Activated T-cell treated with anti-CD3 and anti-CD28 coated beads, Interleukin-2, amount 50 U/mL, for 4 hours (primary cell): ENCODE results near the gene PLA2G3. TPM values are rescaled to one million over a fixed set of nuclear protein-coding genes. Genes with fewer than 3 reads are reported as not detected.
A peak's percentile ranks its signal among the peaks of the same experiment; 100 is the strongest.

ENCODE experiments used
- ATAC-seq, 2 donors: fragments of 200-7000 bp; cut with Tn5 transposase; one replicate each; pipeline ENCODE4 v1.10.0; 2021
- DNase-seq: peaks from one replicate; pipeline ENCODE4 v3.0.0-alpha.2; 2020
- H3K27me3 Mint-ChIP-seq: one replicate; pipeline ENCODE4 v1.8.0; 2021; ENCODE audit warnings: low read depth, mixed read lengths
- H3K36me3 Mint-ChIP-seq: one replicate; pipeline ENCODE4 v1.8.0; 2022; ENCODE audit warnings: mixed read lengths; ENCODE audit not compliant: insufficient read depth
- H3K4me1 Mint-ChIP-seq: one replicate; pipeline ENCODE4 v1.8.0; 2021; ENCODE audit warnings: low read depth, mixed read lengths
- H3K4me3 Mint-ChIP-seq: one replicate; pipeline ENCODE4 v1.8.0; 2021; ENCODE audit warnings: mild to moderate bottlenecking, moderate library complexity, mixed read lengths
- H3K9me3 Mint-ChIP-seq: one replicate; pipeline ENCODE4 v1.8.0; 2021; ENCODE audit warnings: mixed read lengths
- total RNA-seq, 3 donors: library from RNA; stranded (reverse); gene quantifications; one replicate each; pipeline ENCODE4 v1.2.1, GENCODE V29; 2021

The PLA2G3 gene
- total RNA-seq, 3 donors from 2014 or later, result not detected

- Mint-ChIP-seq H3K36me3 (peaks cover 4% of the 10 kb centered on the region), H3K9me3 (no peaks in the 10 kb centered on the region), H3K4me3 (peak overlapping the region; percentile 92), H3K27me3 (no peaks in the 10 kb centered on the region), H3K4me1 (peaks cover 31% of the 10 kb centered on the region)
- ATAC-seq (peak; percentile 47 to 51), DNase-seq (no peak)
Measured at GRCh38 chr22:31160328-31160978, 20.1 kb upstream of the PLA2G3 start.

DNA sequence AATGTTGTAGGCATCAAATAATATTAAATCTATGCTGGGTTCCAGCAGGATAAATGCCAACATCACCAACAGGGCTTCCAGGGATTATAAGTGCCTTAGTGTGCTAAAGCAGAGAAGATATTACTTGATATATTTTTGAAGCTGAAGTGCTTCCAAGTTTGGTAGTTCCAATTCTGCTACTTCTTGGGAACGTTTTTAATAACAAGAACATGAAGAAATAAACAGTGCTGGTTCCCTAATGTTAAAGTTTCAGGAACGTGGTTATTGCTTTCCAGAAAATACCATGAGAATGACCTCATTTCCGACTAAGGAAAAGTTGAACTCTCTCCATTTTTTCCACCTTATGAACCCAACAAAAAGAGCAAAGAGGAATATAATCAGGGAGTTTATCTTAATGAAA lies 15.1 kb upstream of the PLA2G3 start:
- H3K36me3 Mint-ChIP-seq, result no peaks in the 10 kb centered on the region
- ATAC-seq, result no peak
- peaks cover 3% of the 10 kb centered on the region for H3K27me3 Mint-ChIP-seq
- H3K9me3 Mint-ChIP-seq, result no peaks in the 10 kb centered on the region
- H3K4me3 Mint-ChIP-seq, result no peak overlapping the region
- peaks cover 3% of the 10 kb centered on the region for H3K4me1 Mint-ChIP-seq
- no peak for DNase-seq

- H3K4me1 Mint-ChIP-seq, result peaks cover 2% of the 10 kb centered on the region
- no peaks in the 10 kb centered on the region for H3K36me3 Mint-ChIP-seq
- ATAC-seq, result no peak
- peaks cover 5% of the 10 kb centered on the region for H3K27me3 Mint-ChIP-seq
- no peak for DNase-seq
- no peaks in the 10 kb centered on the region for H3K9me3 Mint-ChIP-seq
- H3K4me3 Mint-ChIP-seq, result no peak overlapping the region
Measured at GRCh38 chr22:31154975-31155374, 14.7 kb upstream of the PLA2G3 start.

DNA sequence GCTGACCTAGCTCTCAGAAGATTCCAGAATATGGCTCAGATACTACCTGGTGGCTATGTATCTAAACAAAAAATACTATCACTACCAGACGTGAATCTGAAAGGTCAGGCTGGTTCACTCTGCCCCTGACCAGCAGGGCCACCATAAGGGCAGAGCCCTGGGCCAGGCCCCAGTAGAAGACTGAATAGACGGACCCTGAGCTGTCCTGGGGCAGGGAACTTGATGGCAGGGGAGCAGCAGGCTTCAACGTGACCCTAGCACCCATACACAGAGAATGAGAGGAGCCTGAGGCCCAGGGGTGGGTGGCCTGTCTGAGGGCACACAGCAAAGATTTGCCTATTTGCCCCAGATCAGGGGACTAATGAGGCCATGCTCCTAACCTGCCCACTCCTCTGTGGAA lies 13.0 kb upstream of the PLA2G3 start:
- peaks cover 7% of the 10 kb centered on the region for H3K27me3 Mint-ChIP-seq
- H3K36me3 Mint-ChIP-seq, result no peaks in the 10 kb centered on the region
- DNase-seq (no peak), ATAC-seq (no peak)
- no peaks in the 10 kb centered on the region for H3K9me3 Mint-ChIP-seq
- no peaks in the 10 kb centered on the region for H3K4me1 Mint-ChIP-seq
- H3K4me3 Mint-ChIP-seq, result no peak overlapping the region

DNA sequence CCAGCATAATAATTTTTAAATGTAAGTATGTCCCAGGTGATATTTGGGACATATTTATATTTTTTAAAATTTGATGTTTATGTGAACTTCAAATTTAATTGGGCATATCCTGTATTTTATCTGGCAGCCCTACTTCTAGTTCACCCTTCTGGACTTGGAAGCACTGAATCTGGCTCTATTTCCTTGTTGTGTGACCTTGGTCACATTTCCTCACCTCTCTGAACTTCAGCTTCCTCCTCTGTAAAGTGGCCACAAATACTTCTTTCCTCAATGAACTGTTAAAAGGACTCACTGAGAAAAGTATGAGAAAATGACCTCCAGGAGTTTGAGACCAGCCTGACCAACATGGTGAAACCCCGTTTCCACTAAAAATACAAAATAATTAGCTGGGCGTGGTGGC lies 11.6 kb upstream of the PLA2G3 start:
- ATAC-seq, result no peak
- H3K4me1 Mint-ChIP-seq, result no peaks in the 10 kb centered on the region
- H3K36me3 Mint-ChIP-seq, result no peaks in the 10 kb centered on the region
- H3K4me3 Mint-ChIP-seq, result no peak overlapping the region
- H3K27me3 Mint-ChIP-seq, result peaks cover 7% of the 10 kb centered on the region
- H3K9me3 Mint-ChIP-seq, result no peaks in the 10 kb centered on the region
- DNase-seq, result no peak

DNA sequence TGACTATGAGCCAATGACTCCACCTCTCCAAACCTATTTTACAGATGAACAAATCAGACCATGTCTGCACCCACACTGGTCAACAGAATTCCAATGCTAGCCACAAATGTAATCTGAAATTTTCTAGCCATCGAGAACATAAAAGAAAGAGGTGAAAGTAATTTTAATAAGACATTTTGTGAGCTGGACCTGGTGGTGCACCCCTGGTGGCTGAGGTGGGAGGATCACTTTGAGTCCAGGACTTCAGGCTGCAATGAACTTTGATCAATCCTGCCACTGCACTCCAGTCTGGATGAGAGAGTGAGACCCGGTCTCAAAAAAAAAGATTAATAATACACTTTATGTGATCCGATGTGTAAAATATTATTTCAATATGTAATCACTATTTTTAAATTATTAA lies 10.3 kb upstream of the PLA2G3 start:
- DNase-seq (no peak), ATAC-seq (no peak)
- Mint-ChIP-seq H3K27me3 (peaks cover 7% of the 10 kb centered on the region), H3K4me1 (no peaks in the 10 kb centered on the region), H3K9me3 (no peaks in the 10 kb centered on the region), H3K4me3 (no peak overlapping the region), H3K36me3 (no peaks in the 10 kb centered on the region)

DNA sequence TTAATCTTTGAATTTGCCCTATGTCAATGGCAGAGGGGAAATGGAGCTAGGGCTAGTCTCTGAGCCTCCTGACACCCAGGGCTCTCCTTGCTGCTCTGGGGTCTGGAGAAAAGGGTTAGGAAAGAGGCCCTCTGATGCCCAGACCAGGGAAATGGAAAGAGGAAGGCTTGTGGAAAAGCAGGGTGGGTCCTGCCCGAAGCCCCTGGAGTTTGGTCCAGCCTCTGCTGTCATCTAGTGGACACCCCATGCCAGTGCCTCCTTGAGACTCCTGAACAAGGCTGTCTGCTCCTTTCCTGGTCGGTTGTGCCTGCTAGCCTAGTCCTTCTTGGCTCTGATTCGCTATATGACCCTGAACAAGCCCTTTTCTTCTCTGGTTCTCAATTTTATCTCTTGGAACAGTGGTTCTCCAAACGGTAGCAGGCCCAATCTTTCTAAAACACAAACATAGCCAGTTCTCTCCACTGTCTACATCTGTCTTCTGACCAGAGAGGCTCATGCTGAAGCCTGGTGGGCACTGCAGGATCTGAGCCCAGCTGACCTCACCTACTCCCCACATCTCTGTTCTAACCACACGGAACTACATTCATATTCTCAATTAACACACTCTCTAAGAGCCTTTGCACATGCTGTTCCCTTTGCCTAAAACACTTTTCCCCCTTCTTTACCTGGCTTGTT lies 8.8 kb upstream of the PLA2G3 start:
- no peak for DNase-seq
- H3K36me3 Mint-ChIP-seq, result no peaks in the 10 kb centered on the region
- peaks cover 4% of the 10 kb centered on the region for H3K9me3 Mint-ChIP-seq
- ATAC-seq, result peak; percentile 48 to 62
- no peak overlapping the region for H3K4me3 Mint-ChIP-seq
- H3K27me3 Mint-ChIP-seq, result peaks cover 7% of the 10 kb centered on the region
- no peaks in the 10 kb centered on the region for H3K4me1 Mint-ChIP-seq

- H3K9me3 Mint-ChIP-seq, result peaks cover 4% of the 10 kb centered on the region
- no peaks in the 10 kb centered on the region for H3K36me3 Mint-ChIP-seq
- DNase-seq, result no peak
- no peak overlapping the region for H3K4me3 Mint-ChIP-seq
- H3K4me1 Mint-ChIP-seq, result peaks cover 4% of the 10 kb centered on the region
- no peak for ATAC-seq
- H3K27me3 Mint-ChIP-seq, result peaks cover 7% of the 10 kb centered on the region
Measured at GRCh38 chr22:31148488-31148887, 8.2 kb upstream of the PLA2G3 start.

DNA sequence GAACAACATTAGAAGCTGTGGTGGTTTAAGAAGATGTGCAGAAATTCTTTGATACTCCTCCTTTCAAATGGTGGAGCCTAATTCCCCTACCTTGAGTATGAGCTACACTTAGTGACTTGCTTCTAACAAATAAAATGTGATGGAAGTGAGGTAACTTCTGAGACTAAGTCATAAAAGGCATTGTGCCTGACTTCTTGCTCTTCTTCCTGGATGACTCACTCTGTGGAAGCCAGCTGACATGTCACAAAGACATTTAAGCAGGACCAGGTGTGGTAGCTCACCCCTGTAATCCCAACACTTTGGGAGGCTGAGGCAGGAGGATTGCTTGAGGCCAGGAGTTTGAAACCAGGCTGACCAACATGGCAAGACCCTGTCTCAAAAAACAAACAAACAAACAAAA lies 3.9 kb upstream of the PLA2G3 start:
- H3K4me1 Mint-ChIP-seq, result peaks cover 4% of the 10 kb centered on the region

GRCh38 chr22:31143537-31143936 lies 3.2 kb upstream of the PLA2G3 start:
- ATAC-seq, result no peak
- Mint-ChIP-seq H3K9me3 (peaks cover 4% of the 10 kb centered on the region), H3K4me1 (peaks cover 4% of the 10 kb centered on the region), H3K36me3 (no peaks in the 10 kb centered on the region), H3K27me3 (peaks cover under 1% of the 10 kb centered on the region), H3K4me3 (no peak overlapping the region)
- DNase-seq, result no peak

More for the DNA sequence above, 3.9 kb upstream of the PLA2G3 start:
- no peak overlapping the region for H3K4me3 Mint-ChIP-seq
- no peak for DNase-seq
- ATAC-seq, result peak; percentile 62 to 65
- H3K36me3 Mint-ChIP-seq, result no peaks in the 10 kb centered on the region
- peaks cover 4% of the 10 kb centered on the region for H3K9me3 Mint-ChIP-seq
- no peaks in the 10 kb centered on the region for H3K27me3 Mint-ChIP-seq

DNA sequence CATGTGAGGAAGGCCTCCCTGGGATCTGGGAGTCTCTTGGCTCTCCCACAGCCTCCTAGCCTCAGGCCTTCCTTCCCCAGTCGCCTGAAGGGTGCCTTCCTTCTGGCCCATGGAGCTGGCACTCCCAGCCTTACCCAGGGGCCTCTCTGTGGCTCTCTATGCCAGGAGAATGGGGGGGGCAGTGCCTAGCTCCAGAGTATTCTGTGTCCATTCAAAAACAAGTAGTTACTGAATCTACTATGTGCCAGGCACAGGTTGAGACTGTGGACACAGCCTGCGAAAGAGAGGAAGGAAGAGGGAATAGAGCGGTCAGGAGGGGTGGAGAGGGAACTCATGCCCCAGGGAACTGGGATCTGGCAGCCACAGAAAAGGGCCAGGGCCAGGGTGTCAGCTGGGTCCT lies 2.7 kb upstream of the PLA2G3 start:
- Mint-ChIP-seq H3K9me3 (peaks cover 4% of the 10 kb centered on the region), H3K36me3 (no peaks in the 10 kb centered on the region)

GRCh38 chr22:31142285-31142684 lies 2.0 kb upstream of the PLA2G3 start:
- Mint-ChIP-seq H3K27me3 (peaks cover 2% of the 10 kb centered on the region), H3K9me3 (peaks cover 4% of the 10 kb centered on the region), H3K4me3 (no peak overlapping the region), H3K4me1 (peaks cover 4% of the 10 kb centered on the region), H3K36me3 (no peaks in the 10 kb centered on the region)
- ATAC-seq, result no peak
- DNase-seq, result no peak

More for the DNA sequence above, 2.7 kb upstream of the PLA2G3 start:
- no peak overlapping the region for H3K4me3 Mint-ChIP-seq
- no peak for DNase-seq
- peaks cover 4% of the 10 kb centered on the region for H3K4me1 Mint-ChIP-seq
- H3K27me3 Mint-ChIP-seq, result peaks cover 2% of the 10 kb centered on the region
- no peak for ATAC-seq

- Mint-ChIP-seq H3K4me1 (peaks cover 4% of the 10 kb centered on the region), H3K27me3 (peaks cover 5% of the 10 kb centered on the region), H3K9me3 (peaks cover 4% of the 10 kb centered on the region), H3K36me3 (no peaks in the 10 kb centered on the region), H3K4me3 (no peak overlapping the region)
- ATAC-seq (no peak), DNase-seq (no peak)
Measured at GRCh38 chr22:31141551-31141950, 1.2 kb upstream of the PLA2G3 start.

DNA sequence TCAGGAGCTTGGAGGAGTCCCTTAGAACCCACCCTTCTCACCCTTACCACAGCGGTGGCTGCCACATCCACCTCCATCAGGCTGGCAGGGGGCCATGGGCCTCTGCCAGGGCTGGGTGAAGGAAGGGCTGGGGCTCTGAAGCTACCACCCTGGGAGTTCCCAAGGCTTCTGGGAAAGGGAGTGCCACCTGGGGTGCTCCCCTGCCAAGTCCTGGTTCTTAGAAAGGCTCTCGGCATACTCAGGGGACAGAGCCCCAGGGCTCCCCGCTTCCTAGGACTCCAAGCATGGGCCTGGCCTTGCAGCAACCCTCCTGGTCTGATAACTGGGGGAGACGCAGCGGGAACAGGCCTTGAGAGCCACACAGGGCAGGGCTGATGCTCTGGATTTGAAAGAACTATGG lies 438 bp upstream of the PLA2G3 start:
- H3K36me3 Mint-ChIP-seq, result no peaks in the 10 kb centered on the region
- H3K4me3 Mint-ChIP-seq, result no peak overlapping the region
- peaks cover 5% of the 10 kb centered on the region for H3K27me3 Mint-ChIP-seq
- peaks cover 4% of the 10 kb centered on the region for H3K4me1 Mint-ChIP-seq
- ATAC-seq, result no peak
- peaks cover 4% of the 10 kb centered on the region for H3K9me3 Mint-ChIP-seq
- no peak for DNase-seq

DNA sequence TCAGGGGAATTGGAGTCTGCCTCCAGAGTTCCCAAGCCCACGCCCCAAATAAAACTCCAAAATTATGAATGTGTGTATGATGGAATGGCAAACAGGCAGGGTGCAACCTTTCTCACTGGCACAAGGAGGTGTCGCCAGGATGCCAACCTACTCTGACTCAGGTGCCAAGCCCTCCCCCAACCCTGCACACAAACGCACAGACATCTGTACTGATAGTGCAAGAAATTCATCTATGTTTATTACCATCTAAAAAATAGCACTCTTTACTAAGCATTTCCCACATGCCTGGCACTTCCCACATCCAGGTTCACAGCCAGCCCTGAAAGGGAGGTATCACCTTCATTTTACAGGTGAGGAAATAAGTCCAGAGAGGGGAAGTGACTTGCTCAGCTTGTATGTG lies 1.2 kb downstream of the PLA2G3 start:
- H3K9me3 Mint-ChIP-seq, result no peaks in the 10 kb centered on the region
- no peak for ATAC-seq
- no peak overlapping the region for H3K4me3 Mint-ChIP-seq
- H3K36me3 Mint-ChIP-seq, result no peaks in the 10 kb centered on the region
- DNase-seq, result no peak
- peaks cover 4% of the 10 kb centered on the region for H3K4me1 Mint-ChIP-seq
- H3K27me3 Mint-ChIP-seq, result peaks cover 5% of the 10 kb centered on the region
